NB4 (cell line): ENCODE results near the gene CEP128.

Source experiments
- CTCF ChIP-seq: IDR thresholded peaks from one replicate; pipeline ENCODE4 v1.5.1; 2012; ENCODE audit warnings: low read depth, low read length
- POLR2A ChIP-seq: IDR thresholded peaks from 2 replicates; pipeline ENCODE4 v1.6.1; 2011; ENCODE audit warnings: mild to moderate bottlenecking; ENCODE audit not compliant: insufficient read length; ENCODE audit errors: extremely low read depth

- TF ChIP-seq CTCF (no peak), POLR2A (no peak)
Measured at GRCh38 chr14:80956102-80956501, 14.6 kb upstream of the CEP128 start.
